HepG2 (cell line): ENCODE measurements around the gene IRF3. TPM values are rescaled to one million over a fixed set of nuclear protein-coding genes. Genes with fewer than 3 reads are reported as not detected.
A peak's percentile ranks its signal among the peaks of the same experiment; 100 is the strongest.

Experiments used
- CBFB ChIP-seq: sonication (generic); formaldehyde crosslinking; IDR thresholded peaks from 2 replicates; pipeline ENCODE4 v1.4.0; 2020; ENCODE audit warnings: missing genetic modification reagents
- EHMT2 ChIP-seq: fragments of 200-600 bp; sonication (generic); IDR thresholded peaks from 2 replicates; pipeline ENCODE4 v1.7.0; 2017; ENCODE audit warnings: antibody characterized with exemption, low read depth, low read length, borderline replicate concordance
- FLYWCH1 ChIP-seq: sonication (generic); formaldehyde crosslinking; IDR thresholded peaks from 2 replicates; pipeline ENCODE4 v1.8.1; 2023; ENCODE audit warnings: mild to moderate bottlenecking, missing genetic modification reagents
- FOXO1 ChIP-seq: sonication (generic); formaldehyde crosslinking; IDR thresholded peaks from 2 replicates; pipeline ENCODE4 v1.4.0; 2020; ENCODE audit warnings: missing genetic modification reagents
- HMGA1 ChIP-seq: sonication (generic); formaldehyde crosslinking; conservative IDR thresholded peaks from 2 replicates; pipeline ENCODE4 v1.4.0; 2020; ENCODE audit warnings: missing genetic modification reagents
- HNRNPK ChIP-seq: fragments of 200-400 bp; formaldehyde crosslinking; IDR thresholded peaks from 2 replicates; pipeline ENCODE4 v1.6.1; 2018; ENCODE audit warnings: low read length, low read depth, moderate library complexity, mild to moderate bottlenecking; ENCODE audit not compliant: poor library complexity, severe bottlenecking
- KLF11 ChIP-seq: IDR thresholded peaks from 2 replicates; pipeline ENCODE4 v1.6.1; 2016; ENCODE audit warnings: missing compliant biosample characterization
- MYNN ChIP-seq: sonication (generic); formaldehyde crosslinking; IDR thresholded peaks from 2 replicates; pipeline ENCODE4 v1.4.0; 2020; ENCODE audit warnings: mild to moderate bottlenecking, low read depth, missing genetic modification reagents
- NCOA5 ChIP-seq: sonication (generic); formaldehyde crosslinking; IDR thresholded peaks from 2 replicates; pipeline ENCODE4 v1.4.0; 2020; ENCODE audit warnings: missing genetic modification reagents
- NFIC ChIP-seq: IDR thresholded peaks from 2 replicates; pipeline ENCODE4 v1.6.1; 2012; ENCODE audit warnings: mild to moderate bottlenecking, low read length, inconsistent platforms
- RAD51 ChIP-seq: fragments of 450-650 bp; IDR thresholded peaks from 2 replicates; pipeline ENCODE4 v1.6.1; 2016; ENCODE audit warnings: borderline replicate concordance
- RFXANK ChIP-seq: IDR thresholded peaks from 2 replicates; pipeline ENCODE4 v1.6.1; 2016
- SMAD3 ChIP-seq: sonication (generic); formaldehyde crosslinking; IDR thresholded peaks from 2 replicates; pipeline ENCODE4 v1.4.0; 2020; ENCODE audit warnings: missing genetic modification reagents
- ZBTB3 ChIP-seq: sonication (generic); formaldehyde crosslinking; IDR thresholded peaks from 2 replicates; pipeline ENCODE4 v1.4.0; 2020; ENCODE audit warnings: low read depth, mild to moderate bottlenecking, moderate library complexity, missing genetic modification reagents, borderline replicate concordance
- ZFP37 ChIP-seq: sonication (generic); formaldehyde crosslinking; IDR thresholded peaks from 2 replicates; pipeline ENCODE4 v1.4.0; 2020; ENCODE audit warnings: missing genetic modification reagents, borderline replicate concordance
- ZNF138 ChIP-seq: sonication (generic); formaldehyde crosslinking; IDR thresholded peaks from 2 replicates; pipeline ENCODE4 v1.5.0; 2020; ENCODE audit warnings: mild to moderate bottlenecking, low read depth, missing genetic modification reagents
- ZNF230 ChIP-seq: sonication (generic); formaldehyde crosslinking; IDR thresholded peaks from 2 replicates; pipeline ENCODE4 v1.4.0; 2020; ENCODE audit warnings: mild to moderate bottlenecking, missing genetic modification reagents
- ZNF232 ChIP-seq: sonication (generic); formaldehyde crosslinking; IDR thresholded peaks from 2 replicates; pipeline ENCODE4 v1.4.0; 2020; ENCODE audit warnings: missing genetic modification reagents, borderline replicate concordance
- ZNF24 ChIP-seq: fragments of 450-650 bp; IDR thresholded peaks from 2 replicates; pipeline ENCODE4 v1.6.1; 2017; ENCODE audit warnings: antibody characterized with exemption, mild to moderate bottlenecking
- ZNF264 ChIP-seq: sonication (generic); formaldehyde crosslinking; IDR thresholded peaks from 2 replicates; pipeline ENCODE4 v1.4.0; 2020; ENCODE audit warnings: missing genetic modification reagents
- ZNF460 ChIP-seq: sonication (generic); formaldehyde crosslinking; IDR thresholded peaks from 2 replicates; pipeline ENCODE4 v1.5.1; 2020; ENCODE audit warnings: missing genetic modification reagents, mild to moderate bottlenecking, borderline replicate concordance
- ZNF547 ChIP-seq: sonication (generic); formaldehyde crosslinking; IDR thresholded peaks from 2 replicates; pipeline ENCODE4 v1.5.1; 2020; ENCODE audit warnings: mild to moderate bottlenecking, missing genetic modification reagents
- ZNF616 ChIP-seq: sonication (generic); formaldehyde crosslinking; IDR thresholded peaks from 2 replicates; pipeline ENCODE4 v1.5.0; 2020; ENCODE audit warnings: low read depth, mild to moderate bottlenecking, missing genetic modification reagents
- ZNF772 ChIP-seq: sonication (generic); formaldehyde crosslinking; IDR thresholded peaks from 2 replicates; pipeline ENCODE4 v1.5.0; 2020; ENCODE audit warnings: mild to moderate bottlenecking, missing genetic modification reagents
- ZNF816 ChIP-seq: sonication (generic); formaldehyde crosslinking; IDR thresholded peaks from 2 replicates; pipeline ENCODE4 v1.8.0; 2022; ENCODE audit warnings: missing genetic modification reagents, mild to moderate bottlenecking, borderline replicate concordance
- ZNF891 ChIP-seq: sonication (generic); formaldehyde crosslinking; IDR thresholded peaks from 2 replicates; pipeline ENCODE4 v1.5.0; 2020; ENCODE audit warnings: mild to moderate bottlenecking, missing genetic modification reagents
- polyA plus RNA-seq, 8 experiments: library from polyadenylated mRNA; depleted of rRNA in 3 of 8; stranded (reverse) in 7 of 8; unstranded in 1 of 8; fragments of >200 nt; fragmentation: Illumina TruSeq in 4 of 8; extraction: Trizol in 4 of 8; gene quantifications; 2 replicates each; pipeline versions ENCODE4 v1.2.1 to v1.2.3, GENCODE V29; 2011 to 2016; ENCODE audit warnings: low read depth in 4 of 8, missing spikeins in 1 of 8, mixed read lengths in 1 of 8; ENCODE audit not compliant: insufficient read depth in 1 of 8
- total RNA-seq, 5 experiments: library from RNA; depleted of rRNA; stranded (reverse); fragments of >200 nt; fragmentation: Illumina TruSeq; extraction: Trizol; gene quantifications; 2 replicates each; pipeline ENCODE4 v1.2.3, GENCODE V29; 2016; ENCODE audit warnings: low read depth in 1 of 5
- TF ChIP-seq, protein P1 (sequence below): sonication (generic); formaldehyde crosslinking; IDR thresholded peaks from 2 replicates; pipeline ENCODE4 v1.5.1; 2020; ENCODE audit warnings: missing genetic modification reagents, mild to moderate bottlenecking, borderline replicate concordance
- TF ChIP-seq, protein P2 (sequence below): sonication (generic); formaldehyde crosslinking; IDR thresholded peaks from 2 replicates; pipeline ENCODE4 v1.5.1; 2020; ENCODE audit warnings: mild to moderate bottlenecking, missing genetic modification reagents, borderline replicate concordance
- TF ChIP-seq, protein P3 (sequence below): sonication (generic); formaldehyde crosslinking; conservative IDR thresholded peaks from 2 replicates; pipeline ENCODE4 v1.4.0; 2020; ENCODE audit warnings: missing genetic modification reagents

Gene IRF3
- total and polyA plus RNA-seq, 2 of the 13 experiments (the other 11 are each of a cell fraction or from before 2014, with no cell fraction given) = 61.9 to 65.5 TPM

DNA sequence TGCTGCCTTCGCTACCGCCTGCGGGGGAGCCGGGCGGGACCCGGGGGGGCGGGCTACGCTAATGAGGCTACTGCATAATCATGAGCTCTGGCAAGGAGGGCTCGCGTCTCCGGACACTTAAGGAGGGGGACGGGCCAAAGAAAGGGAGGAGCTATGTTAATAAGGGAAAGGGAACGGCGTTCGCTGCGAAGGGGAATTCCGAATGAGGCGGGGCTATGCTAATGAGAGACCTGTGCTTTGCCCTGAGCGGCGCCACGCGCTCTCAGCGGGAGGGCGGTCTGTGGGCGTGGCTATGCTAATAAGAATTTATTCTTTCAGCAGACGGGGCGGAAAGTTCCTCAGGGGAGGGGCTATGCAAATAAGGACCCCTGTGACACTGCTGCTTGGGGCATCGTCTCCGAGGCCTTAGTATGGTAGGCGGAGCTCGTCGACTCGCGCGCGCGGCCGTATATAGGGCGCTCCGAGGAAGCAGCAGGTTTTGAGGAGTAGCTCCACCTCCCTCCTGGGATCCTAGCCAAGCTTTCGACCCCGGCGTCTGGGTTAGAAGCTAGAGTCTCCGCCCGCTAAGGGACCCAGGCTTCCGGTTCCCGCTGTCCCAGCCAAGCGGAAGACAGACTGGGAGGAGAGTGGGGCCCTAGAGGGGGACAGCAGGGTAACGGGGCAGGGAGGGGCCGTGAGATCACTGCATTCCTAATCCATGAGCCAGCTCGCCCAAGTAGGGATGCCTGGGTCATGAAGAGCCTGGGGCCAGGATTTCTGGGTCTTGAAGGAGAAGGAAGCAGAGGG is 25.4 kb downstream of the IRF3 start, which contains the start of gene RRAS (continued):
- TF ChIP-seq ZNF264 (0 out of 2 replicates have a peak, but pooled peaks have one; percentile 32), ZNF891 (no peak), ZNF616 (CRISPR knock-in tag) (no peak), NFIC (no peak), RFXANK (no peak), ZFP37 (CRISPR knock-in tag) (no peak), ZNF772 (CRISPR knock-in tag) (peak; percentile 86), ZNF816 (CRISPR knock-in tag) (no peak), FOXO1 (CRISPR knock-in tag) (no peak; the same call in 1 of the 2 replicates), HMGA1 (CRISPR knock-in tag) (no peak), CBFB (peak; percentile 77), KLF11 (CRISPR knock-in tag) (no peak), ZNF232 (CRISPR knock-in tag) (no peak), HNRNPK (no peak), EHMT2 (no peak), RAD51 (no peak), NCOA5 (no peak), ZNF230 (peak; percentile 75; the same call in 1 of the 2 replicates), SMAD3 (CRISPR knock-in tag) (peak; percentile 88; the same call in 1 of the 2 replicates), ZNF24 (no peak), MYNN (CRISPR knock-in tag) (no peak), FLYWCH1 (CRISPR knock-in tag) (no peak), ZNF138 (CRISPR knock-in tag) (no peak), ZBTB3 (CRISPR knock-in tag) (peak; percentile 68; the same call in 1 of the 2 replicates), ZNF460 (CRISPR knock-in tag) (no peak), ZNF547 (CRISPR knock-in tag) (no peak)
- TF ChIP-seq, protein P1, sequence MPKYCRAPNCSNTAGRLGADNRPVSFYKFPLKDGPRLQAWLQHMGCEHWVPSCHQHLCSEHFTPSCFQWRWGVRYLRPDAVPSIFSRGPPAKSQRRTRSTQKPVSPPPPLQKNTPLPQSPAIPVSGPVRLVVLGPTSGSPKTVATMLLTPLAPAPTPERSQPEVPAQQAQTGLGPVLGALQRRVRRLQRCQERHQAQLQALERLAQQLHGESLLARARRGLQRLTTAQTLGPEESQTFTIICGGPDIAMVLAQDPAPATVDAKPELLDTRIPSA (CRISPR knock-in tag) = no peak
- TF ChIP-seq, protein P2, sequence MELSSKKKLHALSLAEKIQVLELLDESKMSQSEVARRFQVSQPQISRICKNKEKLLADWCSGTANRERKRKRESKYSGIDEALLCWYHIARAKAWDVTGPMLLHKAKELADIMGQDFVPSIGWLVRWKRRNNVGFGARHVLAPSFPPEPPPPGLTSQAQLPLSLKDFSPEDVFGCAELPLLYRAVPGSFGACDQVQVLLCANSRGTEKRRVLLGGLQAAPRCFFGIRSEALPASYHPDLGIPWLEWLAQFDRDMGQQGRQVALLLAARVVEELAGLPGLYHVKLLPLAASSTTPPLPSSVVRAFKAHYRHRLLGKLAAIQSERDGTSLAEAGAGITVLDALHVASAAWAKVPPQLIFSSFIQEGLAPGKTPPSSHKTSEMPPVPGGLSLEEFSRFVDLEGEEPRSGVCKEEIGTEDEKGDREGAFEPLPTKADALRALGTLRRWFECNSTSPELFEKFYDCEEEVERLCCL = no peak
- TF ChIP-seq, protein P3, sequence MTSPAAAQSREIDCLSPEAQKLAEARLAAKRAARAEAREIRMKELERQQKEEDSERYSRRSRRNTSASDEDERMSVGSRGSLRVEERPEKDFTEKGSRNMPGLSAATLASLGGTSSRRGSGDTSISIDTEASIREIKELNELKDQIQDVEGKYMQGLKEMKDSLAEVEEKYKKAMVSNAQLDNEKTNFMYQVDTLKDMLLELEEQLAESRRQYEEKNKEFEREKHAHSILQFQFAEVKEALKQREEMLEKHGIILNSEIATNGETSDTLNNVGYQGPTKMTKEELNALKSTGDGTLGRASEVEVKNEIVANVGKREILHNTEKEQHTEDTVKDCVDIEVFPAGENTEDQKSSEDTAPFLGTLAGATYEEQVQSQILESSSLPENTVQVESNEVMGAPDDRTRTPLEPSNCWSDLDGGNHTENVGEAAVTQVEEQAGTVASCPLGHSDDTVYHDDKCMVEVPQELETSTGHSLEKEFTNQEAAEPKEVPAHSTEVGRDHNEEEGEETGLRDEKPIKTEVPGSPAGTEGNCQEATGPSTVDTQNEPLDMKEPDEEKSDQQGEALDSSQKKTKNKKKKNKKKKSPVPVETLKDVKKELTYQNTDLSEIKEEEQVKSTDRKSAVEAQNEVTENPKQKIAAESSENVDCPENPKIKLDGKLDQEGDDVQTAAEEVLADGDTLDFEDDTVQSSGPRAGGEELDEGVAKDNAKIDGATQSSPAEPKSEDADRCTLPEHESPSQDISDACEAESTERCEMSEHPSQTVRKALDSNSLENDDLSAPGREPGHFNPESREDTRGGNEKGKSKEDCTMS = no peak
